ENCODE results near the gene METAP2. TPM values are rescaled to one million over a fixed set of nuclear protein-coding genes. Genes with fewer than 3 reads are reported as not detected.

Gene METAP2
- total RNA-seq, 1 experiment from 2014 or later = 122 TPM

- H3K36me3 Mint-ChIP-seq (ENCODE audit: insufficient read depth, unreplicated experiment) = peaks cover 82% of the 10 kb centered on the region
- CTCF ChIA-PET = no interaction called here
Observed at GRCh38 chr12:95497031-95497430, 23.1 kb downstream of the METAP2 start.

GRCh38 chr12:95498968-95499367 is 25.0 kb downstream of the METAP2 start:
- no peaks in the 10 kb centered on the region for H3K4me1 Mint-ChIP-seq (ENCODE audit: insufficient read depth, unreplicated experiment)
- no peak for DNase-seq (ENCODE audit: unreplicated experiment)
- no peaks in the 10 kb centered on the region for H3K9me3 Mint-ChIP-seq (ENCODE audit: unreplicated experiment)
- H3K27me3 Mint-ChIP-seq (ENCODE audit: insufficient read depth, unreplicated experiment) = no peaks in the 10 kb centered on the region
- ChIA-PET POLR2A (interaction anchor here (0.7 to 1.5 kb wide), 2 partner anchors 25 to 68 kb away, joined by 6 to 7 read pairs; partner anchors contain the start of gene METAP2), CTCF (interaction anchor here (0.7 kb wide), 1 partner anchor 40 kb away, joined by 3 read pairs; no protein-coding TSS in a partner anchor)
- H3K27ac Mint-ChIP-seq (ENCODE audit: low read depth, unreplicated experiment) = peak overlapping the region; percentile 31
- TF ChIP-seq, protein P1, sequence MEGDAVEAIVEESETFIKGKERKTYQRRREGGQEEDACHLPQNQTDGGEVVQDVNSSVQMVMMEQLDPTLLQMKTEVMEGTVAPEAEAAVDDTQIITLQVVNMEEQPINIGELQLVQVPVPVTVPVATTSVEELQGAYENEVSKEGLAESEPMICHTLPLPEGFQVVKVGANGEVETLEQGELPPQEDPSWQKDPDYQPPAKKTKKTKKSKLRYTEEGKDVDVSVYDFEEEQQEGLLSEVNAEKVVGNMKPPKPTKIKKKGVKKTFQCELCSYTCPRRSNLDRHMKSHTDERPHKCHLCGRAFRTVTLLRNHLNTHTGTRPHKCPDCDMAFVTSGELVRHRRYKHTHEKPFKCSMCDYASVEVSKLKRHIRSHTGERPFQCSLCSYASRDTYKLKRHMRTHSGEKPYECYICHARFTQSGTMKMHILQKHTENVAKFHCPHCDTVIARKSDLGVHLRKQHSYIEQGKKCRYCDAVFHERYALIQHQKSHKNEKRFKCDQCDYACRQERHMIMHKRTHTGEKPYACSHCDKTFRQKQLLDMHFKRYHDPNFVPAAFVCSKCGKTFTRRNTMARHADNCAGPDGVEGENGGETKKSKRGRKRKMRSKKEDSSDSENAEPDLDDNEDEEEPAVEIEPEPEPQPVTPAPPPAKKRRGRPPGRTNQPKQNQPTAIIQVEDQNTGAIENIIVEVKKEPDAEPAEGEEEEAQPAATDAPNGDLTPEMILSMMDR (IDR thresholded peaks at IDR 0.05; ENCODE audit: unreplicated experiment) = no peak
- intact Hi-C loops (cut with micrococcal nuclease) = no loop called here
- no peak overlapping the region for H3K4me3 Mint-ChIP-seq (ENCODE audit: unreplicated experiment)
- peaks cover 85% of the 10 kb centered on the region for H3K36me3 Mint-ChIP-seq (ENCODE audit: insufficient read depth, unreplicated experiment)
- no TSS peak for BruUV-seq (replicated peaks)

More at GRCh38 chr12:95497031-95497430, 23.1 kb downstream of the METAP2 start:
- no TSS peak for BruUV-seq (replicated peaks)
- TF ChIP-seq, protein P1 (IDR thresholded peaks at IDR 0.05; ENCODE audit: unreplicated experiment) = no peak
- no peak overlapping the region for H3K27ac Mint-ChIP-seq (ENCODE audit: low read depth, unreplicated experiment)
- no peak overlapping the region for H3K4me3 Mint-ChIP-seq (ENCODE audit: unreplicated experiment)
- POLR2A ChIA-PET = interaction anchor here (0.8 kb wide), 1 partner anchor 20 kb away, joined by 4 read pairs; no protein-coding TSS in a partner anchor
- no peaks in the 10 kb centered on the region for H3K4me1 Mint-ChIP-seq (ENCODE audit: insufficient read depth, unreplicated experiment)
- intact Hi-C loops (cut with micrococcal nuclease) = no loop called here
- DNase-seq (ENCODE audit: unreplicated experiment) = no peak
- no peaks in the 10 kb centered on the region for H3K9me3 Mint-ChIP-seq (ENCODE audit: unreplicated experiment)
- H3K27me3 Mint-ChIP-seq (ENCODE audit: insufficient read depth, unreplicated experiment) = no peaks in the 10 kb centered on the region

DNA sequence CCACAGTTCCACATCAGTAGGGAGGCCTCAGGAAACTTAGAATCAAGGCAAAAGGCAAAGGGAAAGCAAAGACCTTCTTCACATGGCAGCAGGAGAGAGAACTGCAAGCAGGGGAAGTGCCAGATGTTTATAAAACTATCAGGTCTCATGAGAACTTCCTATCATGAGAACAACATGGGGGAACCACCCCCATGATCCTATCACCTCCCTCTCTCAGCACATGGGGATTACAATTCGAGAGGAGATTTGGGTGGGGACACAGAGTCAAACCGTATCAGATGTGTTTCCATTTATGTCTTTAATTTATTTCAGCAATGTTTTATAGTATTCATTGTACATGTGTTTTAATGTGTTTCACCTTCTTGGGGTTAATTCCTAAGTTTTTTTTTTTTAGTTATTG is 25.8 kb downstream of the METAP2 start:
- Mint-ChIP-seq H3K9me3 (ENCODE audit: unreplicated experiment) (no peaks in the 10 kb centered on the region), H3K4me3 (ENCODE audit: unreplicated experiment) (no peak overlapping the region), H3K27me3 (ENCODE audit: insufficient read depth, unreplicated experiment) (no peaks in the 10 kb centered on the region), H3K27ac (ENCODE audit: low read depth, unreplicated experiment) (peak overlapping the region; percentile 31), H3K36me3 (ENCODE audit: insufficient read depth, unreplicated experiment) (peaks cover 85% of the 10 kb centered on the region), H3K4me1 (ENCODE audit: insufficient read depth, unreplicated experiment) (no peaks in the 10 kb centered on the region)
- POLR2A ChIA-PET = no interaction called here
- BruUV-seq (replicated peaks) = no TSS peak
- TF ChIP-seq, protein P1 (IDR thresholded peaks at IDR 0.05; ENCODE audit: unreplicated experiment) = no peak
- CTCF ChIA-PET = no interaction called here
- DNase-seq (ENCODE audit: unreplicated experiment) = no peak
- intact Hi-C loops (cut with micrococcal nuclease) = no loop called here

- ChIA-PET CTCF (interaction anchor here (1.0 kb wide), 1 partner anchor 30 kb away, joined by 3 read pairs; no protein-coding TSS in a partner anchor), POLR2A (no interaction called here)
- intact Hi-C loops (cut with micrococcal nuclease) = no loop called here
Observed at GRCh38 chr12:95504140-95504539, 30.2 kb downstream of the METAP2 start.

More at GRCh38 chr12:95504140-95504539, 30.2 kb downstream of the METAP2 start:
- TF ChIP-seq, protein P1 (IDR thresholded peaks at IDR 0.05; ENCODE audit: unreplicated experiment) = no peak
- Mint-ChIP-seq H3K9me3 (ENCODE audit: unreplicated experiment) (no peaks in the 10 kb centered on the region), H3K4me1 (ENCODE audit: insufficient read depth, unreplicated experiment) (peaks cover 11% of the 10 kb centered on the region), H3K4me3 (ENCODE audit: unreplicated experiment) (no peak overlapping the region), H3K36me3 (ENCODE audit: insufficient read depth, unreplicated experiment) (peaks cover 88% of the 10 kb centered on the region), H3K27ac (ENCODE audit: low read depth, unreplicated experiment) (no peak overlapping the region), H3K27me3 (ENCODE audit: insufficient read depth, unreplicated experiment) (no peaks in the 10 kb centered on the region)
- BruUV-seq (replicated peaks) = no TSS peak
- DNase-seq (ENCODE audit: unreplicated experiment) = no peak

Data from MCF 10A (cell line).